Astrocyte of the hippocampus (primary cell): ENCODE data around the gene EVI5.
"Not testable (repeated sequence)": the region's sequence is repeated elsewhere in the genome, so short reads cannot be mapped to it uniquely, and the experiment has no call there.

Experiments
- DNase-seq: peaks from one replicate; pipeline ENCODE4 v3.0.0; 2011; ENCODE audit warnings: low read depth, low spot score

Gene EVI5

GRCh38 chr1:92749024-92749634 is 35.8 kb downstream of the EVI5 start:
- DNase-seq: peak; percentile 36

GRCh38 chr1:92748138-92748537 is 36.8 kb downstream of the EVI5 start:
- no peak for DNase-seq

GRCh38 chr1:92747735-92748134 is 37.2 kb downstream of the EVI5 start:
- DNase-seq: peak; percentile 15

DNA sequence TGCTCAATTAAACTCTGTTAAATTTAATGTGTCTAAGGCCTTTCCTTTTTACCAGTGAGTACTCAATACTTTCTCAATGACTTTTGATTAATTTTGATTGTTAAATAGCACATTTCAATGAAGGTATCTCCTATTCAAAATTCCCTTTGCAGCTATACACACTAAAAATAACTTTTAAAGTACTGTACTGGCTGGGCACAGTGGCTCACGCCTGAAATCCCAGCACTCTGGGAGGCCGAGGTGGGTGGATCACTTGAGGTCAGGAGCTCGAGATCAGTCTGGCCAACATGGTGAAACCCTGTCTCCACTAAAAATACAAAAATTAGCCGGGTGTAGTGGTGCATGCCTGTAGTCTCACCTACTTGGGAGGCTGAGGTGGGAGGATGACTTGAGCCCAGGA is 38.7 kb downstream of the EVI5 start:
- DNase-seq: not testable (repeated sequence)

DNA sequence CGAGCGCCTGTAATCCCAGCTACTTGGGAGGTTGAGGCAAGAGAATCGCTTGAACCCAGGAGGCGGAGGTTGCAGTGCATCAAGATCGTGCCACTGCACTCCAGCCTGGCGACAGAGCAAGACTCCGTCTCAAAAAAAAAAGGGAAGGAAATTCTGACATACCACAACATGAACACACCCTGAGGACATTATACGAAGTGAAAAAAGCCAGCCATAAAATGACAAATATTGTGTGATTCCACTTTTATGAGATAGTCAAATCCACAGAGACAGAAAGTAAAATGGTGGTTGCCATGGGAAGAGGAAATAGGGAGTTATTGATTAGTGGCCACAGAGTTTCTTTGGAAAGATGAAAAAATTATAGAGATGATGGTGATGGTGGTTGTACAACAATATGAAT is 41.7 kb downstream of the EVI5 start:
- no peak for DNase-seq

- no peak for DNase-seq
These were observed 45.0 kb downstream of the EVI5 start for GRCh38 chr1:92739669-92740524.

DNA sequence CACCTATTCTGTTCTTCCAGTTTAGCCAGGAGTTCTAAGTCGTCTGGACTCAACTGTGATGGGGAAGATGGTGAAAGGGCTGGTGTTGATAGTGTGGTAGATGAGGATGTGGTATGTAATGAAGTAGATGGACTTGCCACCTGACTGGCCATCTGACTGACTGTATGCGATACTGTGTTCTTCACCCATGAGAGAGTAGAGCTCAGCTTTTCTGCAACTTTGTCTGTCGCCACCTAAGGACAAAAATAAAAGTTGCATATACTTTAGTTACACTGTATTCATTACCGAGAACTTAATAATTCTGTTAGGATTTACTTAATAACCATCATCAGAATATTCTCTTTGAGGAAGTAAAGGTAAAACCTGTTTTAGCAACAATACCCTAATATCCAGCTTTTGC is 48.5 kb downstream of the EVI5 start:
- DNase-seq: peak; percentile 15

DNA sequence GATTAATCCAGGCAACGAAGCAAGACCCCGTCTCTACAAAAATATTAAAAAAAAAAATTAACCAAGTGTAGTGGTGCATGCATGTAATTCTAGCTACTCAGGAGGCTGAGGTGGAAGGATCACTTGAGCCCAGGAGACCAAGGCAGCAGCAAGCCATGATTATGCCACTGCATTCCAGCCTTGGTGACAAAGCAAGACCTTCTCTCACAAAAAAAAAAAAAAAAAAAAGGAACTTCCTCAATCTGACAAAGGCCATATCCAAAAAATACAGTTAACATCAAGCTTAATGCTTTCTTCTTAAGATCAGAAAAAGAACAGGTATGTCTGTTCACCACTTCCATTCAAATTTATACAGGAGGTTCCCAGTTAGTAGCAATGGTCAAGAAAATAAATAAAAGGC is 54.4 kb downstream of the EVI5 start:
- no peak for DNase-seq

GRCh38 chr1:92728697-92729096 is 56.2 kb downstream of the EVI5 start:
- no peak for DNase-seq

DNA sequence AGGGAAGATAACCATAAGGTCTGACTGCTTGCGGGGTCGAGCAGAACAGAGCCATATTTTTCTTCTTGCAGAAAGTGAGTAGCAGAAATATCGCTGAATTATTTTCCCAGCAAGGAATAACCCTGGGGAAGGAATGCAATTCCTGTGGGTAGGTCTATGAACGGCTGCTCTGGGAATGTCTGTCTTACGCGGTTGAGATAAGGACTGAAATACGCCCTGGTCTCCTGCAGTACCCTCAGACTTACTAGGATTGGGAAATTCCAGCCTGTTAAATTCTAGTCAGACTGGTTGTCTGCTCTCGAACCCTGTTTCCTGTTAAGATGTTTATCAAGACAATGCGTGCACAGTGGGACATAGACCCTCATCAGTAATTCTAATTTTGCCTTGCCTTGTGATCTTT is 61.2 kb downstream of the EVI5 start:
- DNase-seq: peak; percentile 11

DNA sequence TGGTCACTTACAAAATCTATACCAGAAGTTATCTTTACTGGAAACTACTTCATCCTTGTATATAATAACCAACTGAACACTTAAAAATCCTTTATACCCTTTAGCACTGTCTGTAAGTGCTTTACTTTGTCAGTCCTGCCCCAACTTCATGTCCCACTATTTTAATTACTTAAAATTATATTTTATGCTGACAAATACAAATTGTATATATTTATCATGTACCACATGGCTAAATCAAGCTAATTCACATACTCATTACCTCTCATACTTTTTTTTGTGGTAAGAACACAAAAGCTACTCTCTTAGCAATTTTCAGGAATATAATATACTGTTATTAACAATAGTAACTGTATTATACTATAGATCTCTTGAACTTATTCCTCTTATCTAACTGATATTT is 63.0 kb downstream of the EVI5 start:
- DNase-seq: no peak

DNA sequence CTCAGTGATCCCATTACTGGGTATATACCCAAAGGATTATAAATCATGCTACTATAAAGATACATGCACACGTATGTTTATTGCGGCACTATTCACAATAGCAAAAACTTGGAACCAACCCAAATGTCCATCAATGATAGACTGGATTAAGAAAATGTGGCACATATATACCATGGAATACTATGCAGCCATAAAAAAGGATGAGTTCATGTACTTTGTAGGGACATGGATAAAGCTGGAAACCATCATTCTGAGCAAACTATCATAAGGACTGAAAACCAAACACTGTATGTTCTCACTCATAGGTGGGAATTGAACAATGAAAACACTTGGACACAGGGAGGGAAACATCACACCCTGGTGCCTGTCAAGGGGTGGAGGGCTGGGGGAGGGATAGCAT is 63.8 kb downstream of the EVI5 start:
- not testable (repeated sequence) for DNase-seq

DNA sequence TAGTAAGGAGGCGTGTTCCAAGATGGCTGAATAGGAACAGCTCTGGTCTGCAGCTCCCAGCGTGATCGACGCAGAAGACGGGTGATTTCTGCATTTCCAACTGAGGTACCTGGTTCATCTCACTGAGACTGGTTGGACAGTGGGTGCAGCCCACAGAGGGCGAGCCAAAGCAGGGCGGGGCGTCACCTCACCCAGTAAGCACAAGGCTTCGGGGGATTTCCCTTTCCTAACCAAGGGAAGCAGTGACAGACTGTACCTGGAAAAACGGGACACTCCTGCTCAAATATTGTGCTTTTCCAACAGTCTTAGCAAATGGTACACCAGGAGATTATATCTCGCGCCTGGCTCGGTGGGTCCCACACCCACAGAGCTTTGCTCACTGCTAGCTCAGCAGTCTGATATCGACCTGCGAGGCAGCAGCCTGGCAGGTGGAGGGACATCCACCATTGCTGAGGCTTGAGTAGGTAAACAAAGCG is 69.4 kb downstream of the EVI5 start:
- DNase-seq: not testable (repeated sequence)

DNA sequence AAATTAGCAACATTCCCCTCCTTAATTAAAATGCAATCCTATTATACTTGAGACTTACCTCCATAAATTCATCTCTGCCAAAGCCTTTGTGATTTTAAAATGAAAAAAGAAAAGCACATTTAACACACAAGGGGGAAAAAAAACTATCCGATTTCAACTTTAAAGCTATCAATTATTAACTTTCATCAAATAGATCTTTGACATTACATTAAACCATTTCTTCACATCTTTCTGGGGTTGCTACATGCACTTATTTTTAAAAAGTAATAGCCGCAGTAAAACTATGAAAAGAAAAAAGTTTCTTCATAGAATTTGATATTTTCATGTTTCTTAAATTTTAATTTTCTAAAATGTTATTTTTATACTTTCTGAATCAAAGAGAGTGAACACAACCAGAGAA is 71.0 kb downstream of the EVI5 start:
- no peak for DNase-seq

DNA sequence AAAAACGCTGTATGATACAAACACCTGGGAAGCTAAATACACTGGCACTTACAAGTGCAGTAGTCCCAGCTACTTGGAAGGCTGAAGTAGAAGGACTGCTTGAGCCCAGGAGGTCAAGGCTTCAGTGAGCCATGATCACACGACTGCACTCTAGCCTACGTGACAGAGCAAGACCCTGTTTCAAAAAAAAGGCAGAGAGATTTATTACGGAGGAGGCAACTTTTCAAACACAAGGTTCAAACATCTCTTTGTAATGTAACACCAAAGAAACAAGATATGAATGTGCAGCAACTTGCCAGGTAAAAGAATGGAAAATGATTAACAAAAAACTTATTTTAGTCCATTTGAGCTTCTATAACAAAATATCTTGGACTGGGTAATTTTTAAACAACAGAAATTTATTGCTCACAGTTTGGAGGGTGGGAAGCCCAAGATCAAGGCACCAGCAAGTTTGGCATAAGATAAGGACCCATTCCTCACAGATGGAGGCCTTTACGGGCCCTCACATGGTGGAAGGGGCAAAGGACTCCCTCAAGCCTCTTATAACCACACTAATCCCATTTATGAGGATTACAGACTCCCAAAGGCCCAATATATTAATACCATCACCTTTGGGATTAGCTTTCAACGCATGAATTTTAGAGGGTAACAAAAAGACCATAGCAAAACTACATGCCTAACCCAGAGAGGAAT is 73.3 kb downstream of the EVI5 start:
- DNase-seq: no peak

DNA sequence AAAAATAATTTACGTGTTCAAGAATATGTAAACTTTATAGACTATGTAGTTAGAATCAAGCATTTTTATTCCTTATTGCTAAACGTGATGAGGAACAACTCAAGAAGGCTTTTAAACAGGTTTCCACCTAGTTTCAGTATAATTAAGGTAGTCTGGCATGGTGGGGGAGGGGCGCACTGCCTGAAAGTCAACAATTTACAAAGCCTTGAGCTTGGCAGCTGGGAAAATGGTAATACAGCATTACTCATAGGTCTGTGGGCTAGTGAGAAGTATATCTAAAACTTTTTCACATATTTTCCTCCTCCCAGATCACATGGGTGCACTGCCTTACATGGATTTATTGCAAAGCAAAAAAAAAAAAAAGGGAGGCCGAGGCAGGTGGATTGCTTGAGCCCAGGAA is 75.2 kb downstream of the EVI5 start:
- peak; percentile 91 for DNase-seq

- DNase-seq: no peak
These were observed 76.4 kb downstream of the EVI5 start for GRCh38 chr1:92708368-92708950.

GRCh38 chr1:92707709-92708108 is 77.2 kb downstream of the EVI5 start:
- no peak for DNase-seq

- no peak for DNase-seq
These were observed 77.6 kb downstream of the EVI5 start for GRCh38 chr1:92707292-92707691.

DNA sequence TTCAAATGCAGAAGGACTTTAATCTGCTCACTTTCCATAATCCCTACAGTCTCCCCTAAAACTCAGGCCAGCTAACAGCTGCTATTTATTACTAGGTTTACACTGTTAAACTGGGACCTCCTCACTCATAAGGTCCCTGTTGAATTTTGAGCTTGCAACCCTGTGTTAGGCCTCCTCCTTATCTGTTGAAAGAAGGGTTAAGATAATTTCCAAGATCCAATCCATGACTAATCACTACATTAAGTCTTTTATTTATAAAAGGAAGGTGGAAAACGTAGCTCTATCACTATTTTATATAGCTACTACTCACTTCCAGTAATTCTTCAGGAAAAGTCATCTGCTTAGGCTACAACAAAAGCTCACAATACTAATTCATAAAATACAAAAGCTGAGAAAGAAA is 79.5 kb downstream of the EVI5 start:
- no peak for DNase-seq

DNA sequence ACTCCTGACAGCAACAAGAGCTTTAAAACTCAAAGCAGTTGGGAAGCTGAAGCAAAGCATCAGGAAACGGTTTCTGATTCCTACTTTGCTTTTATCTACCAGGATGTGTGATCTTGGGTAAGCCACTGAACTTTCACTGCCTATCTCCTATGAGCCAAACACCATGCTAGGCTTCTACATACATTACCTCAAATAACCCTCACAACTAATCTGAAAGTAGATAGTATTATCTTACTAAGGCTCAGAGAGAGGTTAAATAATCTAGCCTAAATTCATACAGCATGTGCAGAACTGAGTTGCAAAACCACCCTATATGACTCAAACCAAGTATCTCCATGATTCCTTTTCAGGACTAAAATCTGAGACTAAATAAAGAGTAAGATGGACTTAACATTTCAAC is 83.8 kb downstream of the EVI5 start:
- no peak for DNase-seq

DNA sequence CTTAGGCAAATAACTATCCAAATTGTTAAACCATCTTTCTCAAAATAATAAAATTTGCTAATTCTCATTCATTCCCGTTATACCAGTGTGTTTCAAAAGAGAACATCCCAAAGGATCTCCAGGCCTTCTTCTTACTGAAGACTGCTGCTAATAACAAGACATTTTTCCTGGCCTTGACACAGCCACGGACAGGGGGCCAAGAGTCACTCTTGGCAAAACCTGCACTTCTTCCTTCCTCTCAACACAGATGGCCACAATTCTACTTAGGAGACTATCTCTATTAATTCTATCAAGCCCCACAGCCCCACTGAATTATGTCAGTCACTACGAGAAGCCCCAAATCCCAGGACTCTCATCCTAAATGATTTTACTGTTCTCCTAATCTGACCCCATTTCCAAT is 86.0 kb downstream of the EVI5 start:
- DNase-seq: no peak
